CD4-positive, alpha-beta memory T cell (primary cell): ENCODE measurements around the gene OSBP2. TPM values are rescaled to one million over a fixed set of nuclear protein-coding genes. Genes with fewer than 3 reads are reported as not detected.

Experiments used
- CTCF ChIA-PET: fragments of 350-600 bp; sonication (Branson Sonifier 250); formaldehyde crosslinking; loops from one replicate; lab custom pipeline; 2021; ENCODE audit warnings: inconsistent platforms; ENCODE audit not compliant: partially characterized antibody; lab: Charles Lee
- POLR2A ChIA-PET: fragments of 350-600 bp; sonication (Branson Sonifier 250); formaldehyde crosslinking; loops from one replicate; lab custom pipeline; 2021; ENCODE audit not compliant: partially characterized antibody; lab: Charles Lee
- DNase-seq, 5 donors: peaks; one replicate each; pipeline versions ENCODE4 v3.0.0 to v3.0.0-alpha.2; 2020 to 2022; ENCODE audit warnings: mixed read lengths in 1 of 5
- H3K27ac ChIP-seq: one replicate; pipeline ENCODE4 v1.7.0; 2013; ENCODE audit warnings: low read depth, low read length
- H3K27me3 ChIP-seq: 2 replicates; pipeline ENCODE4 v1.7.0; 2013; ENCODE audit warnings: mild to moderate bottlenecking, low read length, moderate library complexity; ENCODE audit not compliant: insufficient read depth
- H3K36me3 ChIP-seq: 2 replicates; pipeline ENCODE4 v1.7.0; 2013; ENCODE audit warnings: mild to moderate bottlenecking, low read length, moderate library complexity; ENCODE audit not compliant: insufficient read depth
- H3K4me1 ChIP-seq: 2 replicates; pipeline ENCODE4 v1.7.0; 2013; ENCODE audit warnings: mild to moderate bottlenecking, low read length, moderate library complexity; ENCODE audit not compliant: insufficient read depth
- H3K4me3 ChIP-seq, 2 donors: one replicate each; pipeline ENCODE4 v1.7.0; 2013; ENCODE audit warnings: low read length in 2 of 2, mild to moderate bottlenecking in 1 of 2
- H3K9me3 ChIP-seq, 2 donors: one replicate each; pipeline ENCODE4 v1.7.0; 2013; ENCODE audit warnings: low read length in 2 of 2, control low read depth in 1 of 2; ENCODE audit not compliant: control insufficient read depth in 1 of 2
- H3K27ac Mint-ChIP-seq, 7 donors: one replicate each; pipeline ENCODE4 v1.8.0; 2020 to 2021; ENCODE audit warnings: mixed read lengths in 7 of 7, mild to moderate bottlenecking in 6 of 7, inconsistent platforms in 3 of 7, moderate library complexity in 3 of 7
- H3K27me3 Mint-ChIP-seq, 2 donors: one replicate each; pipeline ENCODE4 v1.8.0; 2020 to 2021; ENCODE audit warnings: mixed read lengths in 2 of 2
- H3K36me3 Mint-ChIP-seq, 2 donors: one replicate each; pipeline ENCODE4 v1.8.0; 2020 to 2021; ENCODE audit warnings: mixed read lengths in 2 of 2, inconsistent platforms in 1 of 2, mild to moderate bottlenecking in 1 of 2
- H3K4me1 Mint-ChIP-seq, 4 donors: one replicate each; pipeline ENCODE4 v1.8.0; 2020 to 2021; ENCODE audit warnings: mixed read lengths in 4 of 4, mild to moderate bottlenecking in 1 of 4
- H3K4me3 Mint-ChIP-seq, 8 donors: one replicate each; pipeline ENCODE4 v1.8.0; 2020 to 2021; ENCODE audit warnings: mixed read lengths in 8 of 8, mild to moderate bottlenecking in 7 of 8, moderate library complexity in 6 of 8, inconsistent platforms in 3 of 8
- H3K9me3 Mint-ChIP-seq, 8 donors: one replicate each; pipeline ENCODE4 v1.8.0; 2020 to 2021; ENCODE audit warnings: mixed read lengths in 8 of 8, mild to moderate bottlenecking in 5 of 8, inconsistent platforms in 3 of 8, moderate library complexity in 1 of 8
- intact Hi-C: fragments of 100-400 bp; cut with micrococcal nuclease; formaldehyde crosslinking; loops from one replicate; pipeline ENCODE4 v1.15.1; 2023
- polyA plus RNA-seq, 2 donors: library from polyadenylated mRNA; unstranded; fragments of 300-500 nt; fragmentation: Illumina TruSeq; gene quantifications; one replicate each; pipeline ENCODE4 v1.2.3, GENCODE V29; 2021
- total RNA-seq, 2 experiments: library from RNA; stranded (reverse); gene quantifications; one replicate each; pipeline ENCODE4 v1.2.3, GENCODE V29; 2021

The OSBP2 gene
- total and polyA plus RNA-seq, 4 experiments from 2014 or later, result 0.39 to 1.3 (median 0.74) TPM

- Histone ChIP-seq H3K9me3 (no peaks in the 10 kb centered on the region), H3K36me3 (no peaks in the 10 kb centered on the region), H3K4me3 (no peak overlapping the region), H3K27me3 (no peaks in the 10 kb centered on the region), H3K27ac (no peak overlapping the region), H3K4me1 (no peaks in the 10 kb centered on the region)
- peaks cover 2 to 10% of the 10 kb centered on the region in 2 donors for H3K27me3 Mint-ChIP-seq
- no peak overlapping the region for H3K27ac Mint-ChIP-seq
- H3K9me3 Mint-ChIP-seq, result no peaks in the 10 kb centered on the region
- no peaks in the 10 kb centered on the region for H3K4me1 Mint-ChIP-seq
- no peak overlapping the region for H3K4me3 Mint-ChIP-seq
- no peaks in the 10 kb centered on the region for H3K36me3 Mint-ChIP-seq
- no peak for DNase-seq
- ChIA-PET POLR2A (no interaction called here), CTCF (no interaction called here)
- intact Hi-C loops, result no loop called here
Measured at GRCh38 chr22:30830907-30831306, 136.2 kb downstream of the OSBP2 start.

GRCh38 chr22:30832407-30832987 lies 137.8 kb downstream of the OSBP2 start:
- Histone ChIP-seq H3K9me3 (no peaks in the 10 kb centered on the region), H3K4me1 (no peaks in the 10 kb centered on the region), H3K27ac (no peak overlapping the region), H3K36me3 (no peaks in the 10 kb centered on the region), H3K27me3 (no peaks in the 10 kb centered on the region), H3K4me3 (no peak overlapping the region)
- no peak overlapping the region for H3K27ac Mint-ChIP-seq
- H3K4me1 Mint-ChIP-seq, result no peaks in the 10 kb centered on the region
- ChIA-PET CTCF (no interaction called here), POLR2A (no interaction called here)
- H3K36me3 Mint-ChIP-seq, result no peaks in the 10 kb centered on the region
- DNase-seq, result no peak
- intact Hi-C loops, result no loop called here
- peaks cover 0 to 3% (median 0%) of the 10 kb centered on the region in 8 donors for H3K9me3 Mint-ChIP-seq
- no peak overlapping the region for H3K4me3 Mint-ChIP-seq
- peaks cover 4 to 9% of the 10 kb centered on the region in 2 donors for H3K27me3 Mint-ChIP-seq

GRCh38 chr22:30833322-30833721 lies 138.6 kb downstream of the OSBP2 start:
- Histone ChIP-seq H3K27me3 (no peaks in the 10 kb centered on the region), H3K27ac (no peak overlapping the region), H3K9me3 (no peaks in the 10 kb centered on the region), H3K4me3 (no peak overlapping the region), H3K36me3 (no peaks in the 10 kb centered on the region), H3K4me1 (no peaks in the 10 kb centered on the region)
- Mint-ChIP-seq H3K4me1 (no peaks in the 10 kb centered on the region), H3K4me3 (no peak overlapping the region), H3K27me3 (peaks cover 4 to 6% of the 10 kb centered on the region in 2 donors), H3K9me3 (peaks cover under 1 to 10% (median 6%) of the 10 kb centered on the region in 8 donors), H3K27ac (no peak overlapping the region), H3K36me3 (no peaks in the 10 kb centered on the region)
- intact Hi-C loops, result no loop called here
- no peak for DNase-seq
- ChIA-PET CTCF (no interaction called here), POLR2A (no interaction called here)

DNA sequence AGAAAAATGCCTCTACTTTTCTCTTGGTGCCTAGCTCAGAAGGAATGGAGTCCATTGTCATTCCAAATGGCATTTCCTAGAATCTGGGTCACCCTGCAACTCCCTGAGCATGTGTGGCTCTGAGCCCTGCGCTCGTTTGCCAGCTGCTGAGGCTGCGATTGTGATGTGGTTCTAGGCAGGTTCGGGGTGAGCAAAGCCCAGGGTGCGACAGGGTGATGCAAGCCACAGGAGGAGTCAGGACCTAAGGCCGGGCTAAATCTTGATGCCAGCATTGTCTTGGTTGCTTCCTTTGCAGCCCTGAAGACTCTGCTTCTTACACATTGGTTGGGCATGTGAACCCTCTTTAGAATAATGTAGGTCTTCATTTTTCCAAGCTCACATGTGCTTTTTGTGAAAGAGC lies 142.9 kb downstream of the OSBP2 start:
- peaks cover 2 to 11% (median 9%) of the 10 kb centered on the region in 8 donors for H3K9me3 Mint-ChIP-seq
- H3K4me3 ChIP-seq, result no peak overlapping the region

GRCh38 chr22:30838111-30838510 lies 143.4 kb downstream of the OSBP2 start:
- no peak overlapping the region for H3K27ac ChIP-seq
- H3K4me3 ChIP-seq, result no peak overlapping the region
- Mint-ChIP-seq H3K9me3 (peaks cover 2 to 11% (median 9%) of the 10 kb centered on the region in 8 donors), H3K36me3 (no peaks in the 10 kb centered on the region), H3K4me1 (no peaks in the 10 kb centered on the region), H3K27me3 (peaks cover 2 to 10% of the 10 kb centered on the region in 2 donors), H3K27ac (no peak overlapping the region), H3K4me3 (no peak overlapping the region)
- ChIA-PET POLR2A (no interaction called here), CTCF (no interaction called here)
- DNase-seq, result no peak
- H3K27me3 ChIP-seq, result no peaks in the 10 kb centered on the region
- H3K36me3 ChIP-seq, result no peaks in the 10 kb centered on the region
- no peaks in the 10 kb centered on the region for H3K9me3 ChIP-seq
- intact Hi-C loops, result no loop called here
- no peaks in the 10 kb centered on the region for H3K4me1 ChIP-seq

More for the DNA sequence above, 142.9 kb downstream of the OSBP2 start:
- no peaks in the 10 kb centered on the region for H3K9me3 ChIP-seq
- no peak overlapping the region for H3K27ac ChIP-seq
- DNase-seq, result no peak
- Mint-ChIP-seq H3K27ac (no peak overlapping the region), H3K4me3 (no peak overlapping the region), H3K27me3 (peaks cover 2 to 10% of the 10 kb centered on the region in 2 donors), H3K4me1 (no peaks in the 10 kb centered on the region), H3K36me3 (no peaks in the 10 kb centered on the region)
- H3K4me1 ChIP-seq, result no peaks in the 10 kb centered on the region
- POLR2A ChIA-PET, result no interaction called here
- H3K36me3 ChIP-seq, result no peaks in the 10 kb centered on the region
- H3K27me3 ChIP-seq, result no peaks in the 10 kb centered on the region
- intact Hi-C loops, result no loop called here
- CTCF ChIA-PET, result no interaction called here

DNA sequence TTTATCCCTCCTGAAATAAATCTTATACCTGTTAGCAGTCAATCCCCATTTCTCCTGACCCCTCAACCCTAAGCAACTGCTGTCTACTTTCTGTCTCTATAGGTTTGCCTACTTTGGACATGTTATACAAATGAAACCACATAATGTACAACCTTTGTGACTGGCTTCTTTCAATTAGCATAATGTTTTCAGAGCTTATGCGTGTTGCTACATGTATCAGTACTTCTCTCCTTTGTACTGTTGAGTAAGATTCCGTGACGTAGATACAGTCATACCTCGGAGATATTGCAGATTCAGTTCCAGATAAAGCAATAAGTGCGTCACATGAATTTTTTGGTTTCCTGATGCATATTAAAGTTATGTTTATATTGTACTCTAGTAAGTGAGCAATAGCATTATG lies 146.6 kb downstream of the OSBP2 start:
- peaks cover 2 to 11% (median 9%) of the 10 kb centered on the region in 8 donors for H3K9me3 Mint-ChIP-seq
- H3K4me3 ChIP-seq, result no peak overlapping the region
- no peaks in the 10 kb centered on the region for H3K9me3 ChIP-seq
- CTCF ChIA-PET, result no interaction called here
- H3K27me3 ChIP-seq, result no peaks in the 10 kb centered on the region
- H3K4me1 Mint-ChIP-seq, result no peaks in the 10 kb centered on the region
- no peak overlapping the region for H3K4me3 Mint-ChIP-seq
- H3K27me3 Mint-ChIP-seq, result peaks cover 2 to 7% of the 10 kb centered on the region in 2 donors
- H3K36me3 ChIP-seq, result no peaks in the 10 kb centered on the region
- no peak overlapping the region for H3K27ac ChIP-seq
- H3K36me3 Mint-ChIP-seq, result no peaks in the 10 kb centered on the region
- intact Hi-C loops, result no loop called here
- no peak for DNase-seq
- peak overlapping the region in 1 of 7 donors; percentile 0 for H3K27ac Mint-ChIP-seq
- no peaks in the 10 kb centered on the region for H3K4me1 ChIP-seq
- POLR2A ChIA-PET, result no interaction called here

- no peaks in the 10 kb centered on the region for H3K4me1 ChIP-seq
- H3K36me3 ChIP-seq, result no peaks in the 10 kb centered on the region
- peaks cover 0 to 4% of the 10 kb centered on the region in 2 donors for H3K27me3 Mint-ChIP-seq
- no peaks in the 10 kb centered on the region for H3K27me3 ChIP-seq
- ChIA-PET POLR2A (no interaction called here), CTCF (no interaction called here)
- intact Hi-C loops, result no loop called here
- H3K4me3 Mint-ChIP-seq, result no peak overlapping the region
- no peak overlapping the region for H3K27ac ChIP-seq
- H3K4me1 Mint-ChIP-seq, result no peaks in the 10 kb centered on the region
- H3K27ac Mint-ChIP-seq, result peak overlapping the region in 1 of 7 donors; percentile 48
- no peaks in the 10 kb centered on the region for H3K36me3 Mint-ChIP-seq
- H3K9me3 Mint-ChIP-seq, result peaks cover 2 to 12% (median 9%) of the 10 kb centered on the region in 8 donors
- no peaks in the 10 kb centered on the region for H3K9me3 ChIP-seq
- no peak overlapping the region for H3K4me3 ChIP-seq
- DNase-seq, result no peak
Measured at GRCh38 chr22:30843245-30843644, 148.6 kb downstream of the OSBP2 start.
